Activated CD4-positive, alpha-beta T cell treated with anti-CD3 and anti-CD28 coated beads, Interleukin-2, amount 10 ng/mL, durations not matched to agents 7 days and 5 days (primary cell): ENCODE data around the gene KCNN3. TPM values are rescaled to one million over a fixed set of nuclear protein-coding genes. Genes with fewer than 3 reads are reported as not detected.

Experiments used
- CTCF ChIA-PET: fragments of 350-600 bp; sonication (Branson Sonifier 250); formaldehyde crosslinking; loops from one replicate; lab custom pipeline; 2021; ENCODE audit warnings: antibody characterized with exemption; lab: Charles Lee
- POLR2A ChIA-PET: fragments of 350-600 bp; sonication (Branson Sonifier 250); formaldehyde crosslinking; loops from one replicate; lab custom pipeline; 2021; ENCODE audit warnings: antibody characterized with exemption; lab: Charles Lee
- DNase-seq: peaks from one replicate; pipeline ENCODE4 v3.0.0-alpha.2; 2020
- H3K27ac Mint-ChIP-seq: one replicate; pipeline ENCODE4 v1.8.0; 2021; ENCODE audit warnings: mild to moderate bottlenecking, moderate library complexity, mixed read lengths
- H3K27me3 Mint-ChIP-seq: one replicate; pipeline ENCODE4 v1.8.0; 2021; ENCODE audit warnings: mixed read lengths
- H3K36me3 Mint-ChIP-seq: one replicate; pipeline ENCODE4 v1.8.0; 2021; ENCODE audit warnings: low read depth, mixed read lengths
- H3K4me1 Mint-ChIP-seq: one replicate; pipeline ENCODE4 v1.8.0; 2021; ENCODE audit warnings: mixed read lengths
- H3K4me3 Mint-ChIP-seq: one replicate; pipeline ENCODE4 v1.8.0; 2021; ENCODE audit warnings: mild to moderate bottlenecking, moderate library complexity, mixed read lengths
- H3K9me3 Mint-ChIP-seq: one replicate; pipeline ENCODE4 v1.8.0; 2021; ENCODE audit warnings: mixed read lengths
- total RNA-seq, 2 experiments: library from RNA; stranded (reverse); gene quantifications; one replicate each; pipeline ENCODE4 v1.2.3, GENCODE V29; 2021

Gene KCNN3
- total RNA-seq, 2 experiments from 2014 or later, result 0.17 TPM; not detected in 1

GRCh38 chr1:154813300-154813816, 56.7 kb downstream of the KCNN3 start:
- DNase-seq, result no peak
- ChIA-PET POLR2A (no interaction called here), CTCF (interaction anchor here (0.6 to 1.3 kb wide), 4 partner anchors 11 to 53 kb away, joined by 3 to 5 read pairs (median 4); no protein-coding TSS in a partner anchor)
- Mint-ChIP-seq H3K27ac (no peak overlapping the region), H3K9me3 (no peaks in the 10 kb centered on the region), H3K27me3 (peaks cover 5% of the 10 kb centered on the region), H3K36me3 (no peaks in the 10 kb centered on the region), H3K4me3 (no peak overlapping the region), H3K4me1 (peaks cover 11% of the 10 kb centered on the region)

- H3K4me3 Mint-ChIP-seq, result no peak overlapping the region
- ChIA-PET CTCF (interaction anchor here (0.6 to 1.3 kb wide), 4 partner anchors 10 to 52 kb away, joined by 3 to 5 read pairs (median 4); no protein-coding TSS in a partner anchor), POLR2A (no interaction called here)
- H3K27me3 Mint-ChIP-seq, result peaks cover 10% of the 10 kb centered on the region
- no peaks in the 10 kb centered on the region for H3K9me3 Mint-ChIP-seq
- DNase-seq, result no peak
- H3K4me1 Mint-ChIP-seq, result peaks cover 11% of the 10 kb centered on the region
- no peak overlapping the region for H3K27ac Mint-ChIP-seq
- H3K36me3 Mint-ChIP-seq, result no peaks in the 10 kb centered on the region
These were observed 57.2 kb downstream of the KCNN3 start for GRCh38 chr1:154812877-154813276.

- ChIA-PET CTCF (interaction anchor here (1.1 to 2.4 kb wide), 2 partner anchors 9 to 248 kb away, joined by 3 to 11 read pairs; no protein-coding TSS in a partner anchor), POLR2A (no interaction called here)
- no peak overlapping the region for H3K27ac Mint-ChIP-seq
- peaks cover 18% of the 10 kb centered on the region for H3K27me3 Mint-ChIP-seq
- H3K9me3 Mint-ChIP-seq, result no peaks in the 10 kb centered on the region
- no peak overlapping the region for H3K4me3 Mint-ChIP-seq
- no peak for DNase-seq
- peaks cover 13% of the 10 kb centered on the region for H3K4me1 Mint-ChIP-seq
- no peaks in the 10 kb centered on the region for H3K36me3 Mint-ChIP-seq
These were observed 59.5 kb downstream of the KCNN3 start for GRCh38 chr1:154810571-154810970.

GRCh38 chr1:154809436-154810413, 60.4 kb downstream of the KCNN3 start:
- DNase-seq, result no peak
- H3K27ac Mint-ChIP-seq, result peak overlapping the region; percentile 7
- peaks cover 20% of the 10 kb centered on the region for H3K27me3 Mint-ChIP-seq
- H3K4me1 Mint-ChIP-seq, result peaks cover 13% of the 10 kb centered on the region
- H3K4me3 Mint-ChIP-seq, result no peak overlapping the region
- CTCF ChIA-PET, result interaction anchor here (0.6 to 2.4 kb wide), 5 partner anchors 9 to 247 kb away, joined by 3 to 11 read pairs (median 5); no protein-coding TSS in a partner anchor
- no peaks in the 10 kb centered on the region for H3K9me3 Mint-ChIP-seq
- H3K36me3 Mint-ChIP-seq, result no peaks in the 10 kb centered on the region
- POLR2A ChIA-PET, result no interaction called here

GRCh38 chr1:154808909-154809262, 61.2 kb downstream of the KCNN3 start:
- no peak for DNase-seq
- no peaks in the 10 kb centered on the region for H3K36me3 Mint-ChIP-seq
- peaks cover 13% of the 10 kb centered on the region for H3K4me1 Mint-ChIP-seq
- POLR2A ChIA-PET, result no interaction called here
- peaks cover 27% of the 10 kb centered on the region for H3K27me3 Mint-ChIP-seq
- CTCF ChIA-PET, result interaction anchor here (1.6 to 2.4 kb wide), 3 partner anchors 9 to 22 kb away, joined by 5 to 11 read pairs (median 5); no protein-coding TSS in a partner anchor
- no peak overlapping the region for H3K27ac Mint-ChIP-seq
- no peak overlapping the region for H3K4me3 Mint-ChIP-seq
- H3K9me3 Mint-ChIP-seq, result no peaks in the 10 kb centered on the region

- Mint-ChIP-seq H3K9me3 (no peaks in the 10 kb centered on the region), H3K36me3 (no peaks in the 10 kb centered on the region), H3K27ac (no peak overlapping the region), H3K27me3 (peaks cover 28% of the 10 kb centered on the region), H3K4me1 (peaks cover 13% of the 10 kb centered on the region), H3K4me3 (no peak overlapping the region)
- ChIA-PET POLR2A (no interaction called here), CTCF (interaction anchor here (1.6 to 2.4 kb wide), 3 partner anchors 9 to 21 kb away, joined by 5 to 11 read pairs (median 5); no protein-coding TSS in a partner anchor)
- DNase-seq, result no peak
These were observed 61.7 kb downstream of the KCNN3 start for GRCh38 chr1:154808261-154808908.

- Mint-ChIP-seq H3K4me3 (no peak overlapping the region), H3K4me1 (peaks cover 13% of the 10 kb centered on the region), H3K27ac (no peak overlapping the region), H3K36me3 (no peaks in the 10 kb centered on the region), H3K27me3 (peaks cover 28% of the 10 kb centered on the region), H3K9me3 (no peaks in the 10 kb centered on the region)
- ChIA-PET CTCF (interaction anchor here (1.1 to 1.2 kb wide), 3 partner anchors 10 to 20 kb away, joined by 3 read pairs; no protein-coding TSS in a partner anchor), POLR2A (no interaction called here)
- DNase-seq, result no peak
These were observed 63.0 kb downstream of the KCNN3 start for GRCh38 chr1:154807048-154807591.

- ChIA-PET POLR2A (no interaction called here), CTCF (interaction anchor here (0.8 to 1.7 kb wide), 6 partner anchors 10 to 285 kb away, joined by 3 to 5 read pairs (median 3); no protein-coding TSS in a partner anchor)
- peaks cover 28% of the 10 kb centered on the region for H3K27me3 Mint-ChIP-seq
- H3K36me3 Mint-ChIP-seq, result no peaks in the 10 kb centered on the region
- no peaks in the 10 kb centered on the region for H3K9me3 Mint-ChIP-seq
- H3K27ac Mint-ChIP-seq, result no peak overlapping the region
- H3K4me1 Mint-ChIP-seq, result peaks cover 13% of the 10 kb centered on the region
- H3K4me3 Mint-ChIP-seq, result no peak overlapping the region
- no peak for DNase-seq
These were observed 63.7 kb downstream of the KCNN3 start for GRCh38 chr1:154806333-154806732.

GRCh38 chr1:154802982-154803920, 66.8 kb downstream of the KCNN3 start:
- H3K27me3 Mint-ChIP-seq, result peaks cover 24% of the 10 kb centered on the region
- H3K36me3 Mint-ChIP-seq, result no peaks in the 10 kb centered on the region
- H3K4me1 Mint-ChIP-seq, result peaks cover 2% of the 10 kb centered on the region
- ChIA-PET CTCF (interaction anchor here (0.9 to 2.0 kb wide), 4 partner anchors 10 to 43 kb away, joined by 3 to 6 read pairs (median 3); no protein-coding TSS in a partner anchor), POLR2A (no interaction called here)
- H3K27ac Mint-ChIP-seq, result no peak overlapping the region
- no peak overlapping the region for H3K4me3 Mint-ChIP-seq
- DNase-seq, result no peak
- no peaks in the 10 kb centered on the region for H3K9me3 Mint-ChIP-seq

- Mint-ChIP-seq H3K4me3 (no peak overlapping the region), H3K4me1 (peaks cover 2% of the 10 kb centered on the region), H3K9me3 (no peaks in the 10 kb centered on the region), H3K27ac (no peak overlapping the region), H3K36me3 (no peaks in the 10 kb centered on the region), H3K27me3 (peaks cover 19% of the 10 kb centered on the region)
- CTCF ChIA-PET, result interaction anchor here (0.9 to 2.0 kb wide), 5 partner anchors 11 to 42 kb away, joined by 3 to 6 read pairs (median 3); no protein-coding TSS in a partner anchor
- no peak for DNase-seq
- POLR2A ChIA-PET, result no interaction called here
These were observed 67.6 kb downstream of the KCNN3 start for GRCh38 chr1:154802336-154802969.
